DND-41 (cell line): Measurements from ENCODE around the gene TRIM24.

Experiments
- CTCF ChIP-seq: IDR thresholded peaks from 2 replicates; pipeline ENCODE4 v1.5.1; 2012; ENCODE audit warnings: borderline replicate concordance, low read length, moderate library complexity, mild to moderate bottlenecking; ENCODE audit not compliant: poor library complexity, severe bottlenecking; ENCODE audit errors: extremely low read depth
- EZH2 ChIP-seq: IDR thresholded peaks from 3 replicates; pipeline ENCODE4 v1.6.1; 2012; ENCODE audit warnings: borderline replicate concordance, low read depth, mild to moderate bottlenecking, moderate library complexity, low read length, inconsistent platforms; ENCODE audit not compliant: severe bottlenecking

- no peak for TF ChIP-seq CTCF
- no peak for TF ChIP-seq EZH2
Measured at GRCh38 chr7:138553805-138554204, 93.7 kb downstream of the TRIM24 start.
